HEK293 (cell line): Measurements from ENCODE around the gene NHS.

Source experiments
- CTCF ChIA-PET: fragments of 350-600 bp; formaldehyde crosslinking; extraction: SDS; loops from one replicate; lab custom pipeline; 2021; ENCODE audit warnings: antibody characterized with exemption; lab: Yijun Ruan, JAX
- POLR2A ChIA-PET: fragments of 300-600 bp; formaldehyde crosslinking; extraction: SDS; loops from one replicate; lab custom pipeline; 2020; ENCODE audit warnings: antibody characterized with exemption, inconsistent platforms; lab: Yijun Ruan, JAX
- H3K27ac ChIP-seq: fragments of 200-500 bp; sonication (Bioruptor generic); 2 replicates; pipeline ENCODE4 v1.5.1; 2014; ENCODE audit warnings: low read depth, low read length, control low read depth, inconsistent platforms; ENCODE audit errors: extremely low read depth
- H3K36me3 ChIP-seq, 2 experiments: fragments of 200-500 bp in 1 of 2; sonication (Bioruptor generic) in 1 of 2; 1 replicate in 1 of 2; 2 replicates in 1 of 2; pipeline ENCODE4 v1.5.1; 2014 to 2017; ENCODE audit warnings: inconsistent platforms in 2 of 2, low read length in 2 of 2; ENCODE audit not compliant: control insufficient read depth in 2 of 2, insufficient read depth in 1 of 2
- H3K4me1 ChIP-seq: fragments of 200-500 bp; sonication (Bioruptor generic); 2 replicates; pipeline ENCODE4 v1.5.1; 2014; ENCODE audit warnings: mild to moderate bottlenecking, low read length, inconsistent platforms; ENCODE audit not compliant: control insufficient read depth, insufficient read depth
- H3K4me3 ChIP-seq: 2 replicates; pipeline ENCODE4 v1.5.1; 2011; ENCODE audit warnings: low read depth, mild to moderate bottlenecking, control low read depth, low read length, moderate library complexity
- H3K9me3 ChIP-seq: fragments of 200-500 bp; sonication (Bioruptor generic); 2 replicates; pipeline ENCODE4 v1.5.1; 2014; ENCODE audit warnings: low read depth, low read length, inconsistent platforms; ENCODE audit not compliant: control insufficient read depth, insufficient read depth
- EGR2 ChIP-seq: fragments of 450-650 bp; formaldehyde crosslinking; IDR thresholded peaks from 2 replicates; pipeline ENCODE4 v1.5.1; 2016; ENCODE audit warnings: low read depth, missing biosample characterization, missing genetic modification characterization
- GFI1B ChIP-seq: fragments of 450-650 bp; formaldehyde crosslinking; IDR thresholded peaks from 2 replicates; pipeline ENCODE4 v1.5.1; 2016; ENCODE audit warnings: missing biosample characterization, missing genetic modification characterization
- KLF1 ChIP-seq: fragments of 450-650 bp; formaldehyde crosslinking; IDR thresholded peaks from 2 replicates; pipeline ENCODE4 v1.5.1; 2016; ENCODE audit warnings: missing biosample characterization, missing genetic modification characterization
- OVOL3 ChIP-seq: fragments of 450-650 bp; formaldehyde crosslinking; IDR thresholded peaks from 2 replicates; pipeline ENCODE4 v1.5.1; 2016; ENCODE audit warnings: missing biosample characterization, missing genetic modification characterization
- SCRT1 ChIP-seq: fragments of 450-650 bp; formaldehyde crosslinking; IDR thresholded peaks from 2 replicates; pipeline ENCODE4 v1.5.1; 2016; ENCODE audit warnings: missing biosample characterization, missing genetic modification characterization, borderline replicate concordance
- SETDB1 ChIP-seq: IDR thresholded peaks from one replicate; pipeline ENCODE4 v1.6.1; 2017; ENCODE audit warnings: mild to moderate bottlenecking, low read length, moderate library complexity, mixed read lengths; ENCODE audit not compliant: insufficient read length
- YY1 ChIP-seq: fragments of 450-650 bp; formaldehyde crosslinking; IDR thresholded peaks from 2 replicates; pipeline ENCODE4 v1.5.1; 2018; ENCODE audit warnings: missing biosample characterization, missing genetic modification characterization
- ZBTB20 ChIP-seq: fragments of 450-650 bp; formaldehyde crosslinking; IDR thresholded peaks from 2 replicates; pipeline ENCODE4 v1.5.1; 2016; ENCODE audit warnings: missing biosample characterization, missing genetic modification characterization
- ZFP37 ChIP-seq: fragments of 450-650 bp; formaldehyde crosslinking; IDR thresholded peaks from 2 replicates; pipeline ENCODE4 v1.5.1; 2016; ENCODE audit warnings: missing biosample characterization, missing genetic modification characterization
- ZNF132 ChIP-seq: fragments of 450-650 bp; formaldehyde crosslinking; IDR thresholded peaks from 2 replicates; pipeline ENCODE4 v1.5.1; 2017; ENCODE audit warnings: missing biosample characterization, missing genetic modification characterization, borderline replicate concordance
- ZNF174 ChIP-seq: fragments of 450-650 bp; formaldehyde crosslinking; IDR thresholded peaks from 2 replicates; pipeline ENCODE4 v1.5.0; 2017; ENCODE audit warnings: missing biosample characterization, mild to moderate bottlenecking, missing genetic modification characterization
- ZNF211 ChIP-seq: fragments of 450-650 bp; formaldehyde crosslinking; IDR thresholded peaks from 2 replicates; pipeline ENCODE4 v1.5.1; 2016; ENCODE audit warnings: low read depth, missing biosample characterization, missing genetic modification characterization
- ZNF423 ChIP-seq: fragments of 450-650 bp; formaldehyde crosslinking; IDR thresholded peaks from 2 replicates; pipeline ENCODE4 v1.5.1; 2016; ENCODE audit warnings: missing biosample characterization, missing genetic modification characterization
- ZNF501 ChIP-seq: fragments of 450-650 bp; formaldehyde crosslinking; IDR thresholded peaks from 2 replicates; pipeline ENCODE4 v1.5.1; 2016; ENCODE audit warnings: missing biosample characterization, missing genetic modification characterization
- ZNF561 ChIP-seq: fragments of 450-650 bp; IDR thresholded peaks from 2 replicates; pipeline ENCODE4 v1.5.1; 2018; ENCODE audit warnings: missing biosample characterization, missing genetic modification characterization, borderline replicate concordance
- ZNF596 ChIP-seq: fragments of 450-650 bp; IDR thresholded peaks from 2 replicates; pipeline ENCODE4 v1.5.0; 2018; ENCODE audit warnings: missing biosample characterization, mild to moderate bottlenecking, missing genetic modification characterization, moderate library complexity
- ZNF623 ChIP-seq: fragments of 450-650 bp; formaldehyde crosslinking; IDR thresholded peaks from 2 replicates; pipeline ENCODE4 v1.5.1; 2016; ENCODE audit warnings: missing biosample characterization, missing genetic modification characterization
- ZNF660 ChIP-seq: fragments of 450-650 bp; IDR thresholded peaks from 2 replicates; pipeline ENCODE4 v1.5.1; 2018; ENCODE audit warnings: missing biosample characterization, mild to moderate bottlenecking, missing genetic modification characterization
- ZNF707 ChIP-seq: fragments of 450-650 bp; formaldehyde crosslinking; IDR thresholded peaks from 2 replicates; pipeline ENCODE4 v1.5.1; 2016; ENCODE audit warnings: missing biosample characterization, missing genetic modification characterization
- ZNF777 ChIP-seq: fragments of 450-650 bp; formaldehyde crosslinking; IDR thresholded peaks from 2 replicates; pipeline ENCODE4 v1.5.1; 2017; ENCODE audit warnings: missing biosample characterization, missing genetic modification characterization, borderline replicate concordance
- ZNF785 ChIP-seq: fragments of 450-650 bp; formaldehyde crosslinking; IDR thresholded peaks from 2 replicates; pipeline ENCODE4 v1.5.1; 2016; ENCODE audit warnings: missing biosample characterization, missing genetic modification characterization
- ZNF843 ChIP-seq: fragments of 450-650 bp; formaldehyde crosslinking; IDR thresholded peaks from 2 replicates; pipeline ENCODE4 v1.5.1; 2016; ENCODE audit warnings: missing biosample characterization, missing genetic modification characterization
- TF ChIP-seq, protein P1 (sequence below): fragments of 450-650 bp; formaldehyde crosslinking; IDR thresholded peaks from 2 replicates; pipeline ENCODE4 v1.5.1; 2016; ENCODE audit warnings: missing biosample characterization, missing genetic modification characterization
- TF ChIP-seq, protein P2 (sequence below): fragments of 450-650 bp; formaldehyde crosslinking; conservative IDR thresholded peaks from 2 replicates; pipeline ENCODE4 v1.5.1; 2016; ENCODE audit warnings: low read depth, missing biosample characterization, missing genetic modification characterization
- TF ChIP-seq, protein P3 (sequence below): fragments of 450-650 bp; IDR thresholded peaks from 2 replicates; pipeline ENCODE4 v1.5.1; 2018; ENCODE audit warnings: missing biosample characterization, mild to moderate bottlenecking, missing genetic modification characterization

Gene NHS

DNA sequence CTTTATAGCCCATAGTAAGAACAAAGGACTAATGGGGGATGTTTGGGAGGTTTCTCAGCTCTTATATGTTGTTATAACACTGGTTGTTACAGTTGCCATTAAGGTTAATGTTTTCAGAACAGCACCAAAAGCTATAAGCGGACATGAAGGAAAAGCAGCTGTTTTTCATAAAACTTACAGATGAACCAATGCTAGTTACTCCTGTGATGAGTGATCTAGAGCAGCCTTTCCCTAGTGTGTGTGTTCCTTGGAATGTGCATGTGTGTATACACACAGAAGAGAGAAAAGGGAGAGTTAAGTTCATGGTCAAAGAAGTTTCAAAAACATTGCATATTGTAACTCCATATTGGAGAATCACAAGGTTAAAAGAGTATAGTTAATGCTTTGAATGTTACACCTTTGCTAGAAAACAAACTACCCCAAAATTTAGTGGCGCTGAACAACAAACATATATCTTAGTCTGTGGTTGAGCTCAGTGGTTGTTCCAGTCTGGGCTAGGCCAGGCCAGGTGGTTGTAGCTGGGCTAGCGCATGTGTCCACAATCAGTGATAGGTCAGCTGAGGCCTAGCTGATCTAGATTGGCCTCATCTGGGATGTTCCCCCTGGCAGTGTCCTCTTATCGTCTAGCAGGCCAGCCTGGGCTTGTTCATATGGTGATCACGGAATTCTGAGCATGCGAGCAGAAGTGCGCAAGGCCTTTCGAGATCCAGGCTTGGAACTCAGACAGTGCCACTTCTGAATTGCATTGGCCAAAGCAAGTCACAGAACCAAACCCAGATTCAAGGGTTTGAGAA is 151.0 kb downstream of the NHS start:
- no peak overlapping the region for H3K27ac ChIP-seq
- TF ChIP-seq ZNF843 (tag by site-specific recombination) (no peak), ZNF707 (tag by site-specific recombination) (no peak), ZNF561 (no peak), ZNF211 (no peak)
- TF ChIP-seq, protein P1, sequence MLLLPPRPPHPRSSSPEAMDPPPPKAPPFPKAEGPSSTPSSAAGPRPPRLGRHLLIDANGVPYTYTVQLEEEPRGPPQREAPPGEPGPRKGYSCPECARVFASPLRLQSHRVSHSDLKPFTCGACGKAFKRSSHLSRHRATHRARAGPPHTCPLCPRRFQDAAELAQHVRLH (tag by site-specific recombination), result no peak
- TF ChIP-seq, protein P2, sequence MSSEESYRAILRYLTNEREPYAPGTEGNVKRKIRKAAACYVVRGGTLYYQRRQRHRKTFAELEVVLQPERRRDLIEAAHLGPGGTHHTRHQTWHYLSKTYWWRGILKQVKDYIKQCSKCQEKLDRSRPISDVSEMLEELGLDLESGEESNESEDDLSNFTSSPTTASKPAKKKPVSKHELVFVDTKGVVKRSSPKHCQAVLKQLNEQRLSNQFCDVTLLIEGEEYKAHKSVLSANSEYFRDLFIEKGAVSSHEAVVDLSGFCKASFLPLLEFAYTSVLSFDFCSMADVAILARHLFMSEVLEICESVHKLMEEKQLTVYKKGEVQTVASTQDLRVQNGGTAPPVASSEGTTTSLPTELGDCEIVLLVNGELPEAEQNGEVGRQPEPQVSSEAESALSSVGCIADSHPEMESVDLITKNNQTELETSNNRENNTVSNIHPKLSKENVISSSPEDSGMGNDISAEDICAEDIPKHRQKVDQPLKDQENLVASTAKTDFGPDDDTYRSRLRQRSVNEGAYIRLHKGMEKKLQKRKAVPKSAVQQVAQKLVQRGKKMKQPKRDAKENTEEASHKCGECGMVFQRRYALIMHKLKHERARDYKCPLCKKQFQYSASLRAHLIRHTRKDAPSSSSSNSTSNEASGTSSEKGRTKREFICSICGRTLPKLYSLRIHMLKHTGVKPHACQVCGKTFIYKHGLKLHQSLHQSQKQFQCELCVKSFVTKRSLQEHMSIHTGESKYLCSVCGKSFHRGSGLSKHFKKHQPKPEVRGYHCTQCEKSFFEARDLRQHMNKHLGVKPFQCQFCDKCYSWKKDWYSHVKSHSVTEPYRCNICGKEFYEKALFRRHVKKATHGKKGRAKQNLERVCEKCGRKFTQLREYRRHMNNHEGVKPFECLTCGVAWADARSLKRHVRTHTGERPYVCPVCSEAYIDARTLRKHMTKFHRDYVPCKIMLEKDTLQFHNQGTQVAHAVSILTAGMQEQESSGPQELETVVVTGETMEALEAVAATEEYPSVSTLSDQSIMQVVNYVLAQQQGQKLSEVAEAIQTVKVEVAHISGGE (tag by site-specific recombination), result no peak
- H3K9me3 ChIP-seq, result no peaks in the 10 kb centered on the region
- H3K4me3 ChIP-seq, result no peak overlapping the region
- ChIA-PET CTCF (interaction anchor here (1.6 kb wide), 1 partner anchor 10 kb away, joined by 4 read pairs; no protein-coding TSS in a partner anchor), POLR2A (interaction anchor here (0.6 kb wide), 1 partner anchor 1735 kb away, joined by 4 read pairs; no protein-coding TSS in a partner anchor)
- H3K4me1 ChIP-seq, result peaks cover 4% of the 10 kb centered on the region; the same call in 1 of the 2 replicates
- no peaks in the 10 kb centered on the region for H3K36me3 ChIP-seq

DNA sequence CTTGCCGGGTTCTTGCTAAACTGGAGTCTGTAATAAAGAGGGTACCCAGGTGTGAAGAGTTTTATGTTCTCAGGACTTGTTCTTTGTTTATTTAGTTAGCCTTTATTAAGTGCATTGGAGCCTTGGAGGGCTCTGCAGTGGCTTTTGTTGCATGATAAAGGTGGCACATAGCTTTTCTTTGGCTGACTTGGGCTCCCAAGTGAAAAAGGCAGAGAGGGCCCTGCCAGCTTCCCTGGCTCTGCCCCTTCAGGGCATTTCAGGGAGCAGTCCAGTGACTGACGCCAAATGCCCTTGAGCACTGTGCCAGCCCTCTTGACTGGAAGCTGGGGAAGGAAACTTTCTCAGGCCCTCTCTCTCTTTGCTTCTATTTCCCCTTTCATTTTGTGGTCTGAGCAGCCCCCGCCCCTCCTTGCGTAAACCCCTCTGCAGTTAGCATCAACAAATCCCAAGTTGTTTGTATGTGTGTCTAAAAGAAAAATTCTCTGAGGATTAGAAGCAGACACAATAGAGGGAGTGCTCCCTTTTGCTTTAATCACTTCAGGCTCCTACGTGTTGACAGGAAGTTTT is 152.2 kb downstream of the NHS start:
- Histone ChIP-seq H3K27ac (no peak overlapping the region), H3K4me3 (no peak overlapping the region), H3K4me1 (peaks cover 4% of the 10 kb centered on the region; the same call in 1 of the 2 replicates), H3K9me3 (no peaks in the 10 kb centered on the region), H3K36me3 (no peaks in the 10 kb centered on the region)
- POLR2A ChIA-PET, result no interaction called here
- TF ChIP-seq ZNF596 (no peak), KLF1 (no peak), ZNF623 (tag by site-specific recombination) (no peak), ZNF174 (tag by site-specific recombination) (no peak), GFI1B (tag by site-specific recombination) (no peak), YY1 (tag by site-specific recombination) (no peak), OVOL3 (tag by site-specific recombination) (no peak), ZNF423 (no peak), SCRT1 (tag by site-specific recombination) (no peak), ZNF660 (tag by site-specific recombination) (no peak), ZNF777 (tag by site-specific recombination) (no peak), ZNF132 (tag by site-specific recombination) (no peak), ZFP37 (tag by site-specific recombination) (no peak), EGR2 (tag by site-specific recombination) (no peak), ZBTB20 (tag by site-specific recombination) (no peak), ZNF501 (no peak), ZNF785 (tag by site-specific recombination) (no peak), SETDB1 (no peak)
- TF ChIP-seq, protein P3, sequence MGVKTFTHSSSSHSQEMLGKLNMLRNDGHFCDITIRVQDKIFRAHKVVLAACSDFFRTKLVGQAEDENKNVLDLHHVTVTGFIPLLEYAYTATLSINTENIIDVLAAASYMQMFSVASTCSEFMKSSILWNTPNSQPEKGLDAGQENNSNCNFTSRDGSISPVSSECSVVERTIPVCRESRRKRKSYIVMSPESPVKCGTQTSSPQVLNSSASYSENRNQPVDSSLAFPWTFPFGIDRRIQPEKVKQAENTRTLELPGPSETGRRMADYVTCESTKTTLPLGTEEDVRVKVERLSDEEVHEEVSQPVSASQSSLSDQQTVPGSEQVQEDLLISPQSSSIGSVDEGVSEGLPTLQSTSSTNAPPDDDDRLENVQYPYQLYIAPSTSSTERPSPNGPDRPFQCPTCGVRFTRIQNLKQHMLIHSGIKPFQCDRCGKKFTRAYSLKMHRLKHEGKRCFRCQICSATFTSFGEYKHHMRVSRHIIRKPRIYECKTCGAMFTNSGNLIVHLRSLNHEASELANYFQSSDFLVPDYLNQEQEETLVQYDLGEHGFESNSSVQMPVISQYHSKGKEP, result no peak
- CTCF ChIA-PET, result interaction anchor here (0.7 kb wide), 1 partner anchor 8 kb away, joined by 3 read pairs; no protein-coding TSS in a partner anchor
